GM12872 (cell line): Measurements from ENCODE around the gene CEP128.

Experiments used
- CTCF ChIP-seq: IDR thresholded peaks from 3 replicates; pipeline ENCODE4 v1.5.1; 2011; ENCODE audit warnings: low read depth, mild to moderate bottlenecking, low read length, moderate library complexity; ENCODE audit not compliant: insufficient read depth

CEP128 gene

GRCh38 chr14:80951491-80951890, 10.0 kb upstream of the CEP128 start:
- no peak for TF ChIP-seq CTCF

DNA sequence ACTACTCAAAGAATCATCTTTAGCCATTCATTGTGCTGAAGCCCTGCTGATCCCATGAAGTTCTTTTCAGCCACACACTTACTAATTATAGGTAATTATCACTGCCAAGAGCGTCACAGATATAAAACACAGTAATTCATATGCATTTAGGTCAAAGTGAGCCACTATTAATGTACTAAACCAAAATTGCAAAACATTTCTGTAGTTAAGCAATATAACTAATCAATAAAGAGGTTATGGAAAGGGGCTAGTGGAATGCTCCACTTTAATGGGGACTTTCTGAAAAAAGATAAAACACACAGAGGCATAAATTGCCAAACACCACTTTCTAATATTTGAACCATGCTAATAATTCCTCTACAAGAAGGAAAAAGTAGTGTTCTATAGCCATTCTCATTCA, 6.8 kb upstream of the CEP128 start:
- no peak for TF ChIP-seq CTCF

GRCh38 chr14:80946797-80947196, 5.3 kb upstream of the CEP128 start:
- TF ChIP-seq CTCF, result no peak

GRCh38 chr14:80946187-80946586, 4.6 kb upstream of the CEP128 start:
- TF ChIP-seq CTCF, result no peak

DNA sequence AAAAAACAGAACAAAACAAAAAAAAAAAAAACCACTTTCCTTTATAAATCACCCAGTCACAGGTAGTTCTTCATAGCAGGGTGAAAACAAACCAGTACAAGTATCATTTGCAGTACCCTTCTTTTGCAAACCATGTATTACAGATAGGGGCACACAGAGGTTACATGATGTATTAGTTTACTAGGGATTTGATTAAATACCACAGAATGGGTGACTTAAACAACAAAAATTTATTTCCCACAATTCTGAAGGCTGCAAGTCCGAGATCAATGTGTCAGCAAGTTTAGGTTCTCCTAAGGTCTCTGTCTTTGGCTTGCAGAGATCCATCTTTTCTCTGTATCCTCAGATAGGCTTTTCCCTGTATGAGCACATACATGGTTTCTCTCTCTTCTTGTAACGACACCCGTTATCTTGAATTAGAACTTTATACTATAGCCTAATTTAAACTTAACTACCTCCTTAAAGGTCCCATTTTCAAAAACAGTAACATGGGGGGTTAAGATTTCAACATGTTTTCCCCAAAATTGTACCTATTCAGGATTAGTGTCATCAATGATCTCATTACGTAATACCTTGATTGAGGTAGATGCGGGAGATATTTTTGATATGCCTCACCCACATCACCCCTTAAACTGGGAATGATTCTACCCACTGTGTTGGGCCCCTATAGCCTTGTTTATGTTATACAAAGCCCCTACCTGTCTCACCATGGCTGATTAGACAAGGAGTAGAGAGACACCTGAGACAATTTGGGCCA, 3.5 kb upstream of the CEP128 start:
- no peak for TF ChIP-seq CTCF

GRCh38 chr14:80942191-80942600, 658 bp upstream of the CEP128 start:
- TF ChIP-seq CTCF, result no peak

DNA sequence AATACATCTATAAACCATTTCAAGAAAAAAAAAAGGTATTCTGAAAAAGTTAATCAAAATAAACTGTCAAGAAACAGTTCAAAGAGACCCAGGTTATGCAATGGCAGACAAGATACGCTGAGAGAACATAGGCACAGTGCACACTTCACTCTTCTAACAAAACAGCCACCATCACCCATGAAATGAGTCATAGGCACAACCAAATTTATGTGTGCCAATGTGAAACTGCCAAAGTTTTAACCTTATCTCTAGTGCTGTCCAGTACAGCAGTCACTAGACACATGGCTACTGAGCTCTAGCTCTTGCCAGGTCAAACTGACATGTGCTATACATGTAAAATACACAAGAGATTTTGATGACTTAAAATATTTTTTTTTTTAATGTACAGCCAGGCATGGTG, 1.4 kb downstream of the CEP128 start:
- no peak for TF ChIP-seq CTCF

DNA sequence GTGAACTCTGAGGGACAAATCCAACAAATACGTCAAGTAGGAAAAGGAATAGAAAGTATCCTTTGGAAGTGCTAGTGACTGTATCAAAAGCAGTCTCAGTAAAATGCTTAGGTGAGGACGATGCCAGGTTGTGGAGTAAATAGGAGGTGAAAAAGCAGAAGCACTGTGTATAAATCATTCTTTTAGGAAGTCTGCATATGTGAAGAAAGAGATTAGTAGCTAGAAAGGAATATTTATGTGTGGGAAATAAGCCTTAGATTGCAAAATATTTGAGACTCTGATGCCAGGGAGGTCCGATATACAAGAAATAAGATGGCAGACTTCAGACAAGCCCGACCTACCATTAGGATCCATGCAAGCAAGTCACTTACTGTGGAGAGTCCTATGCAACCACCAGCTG, 7.9 kb downstream of the CEP128 start:
- no peak for TF ChIP-seq CTCF
